ENCODE results near the gene CHRNA10.

CHRNA10 gene

DNA sequence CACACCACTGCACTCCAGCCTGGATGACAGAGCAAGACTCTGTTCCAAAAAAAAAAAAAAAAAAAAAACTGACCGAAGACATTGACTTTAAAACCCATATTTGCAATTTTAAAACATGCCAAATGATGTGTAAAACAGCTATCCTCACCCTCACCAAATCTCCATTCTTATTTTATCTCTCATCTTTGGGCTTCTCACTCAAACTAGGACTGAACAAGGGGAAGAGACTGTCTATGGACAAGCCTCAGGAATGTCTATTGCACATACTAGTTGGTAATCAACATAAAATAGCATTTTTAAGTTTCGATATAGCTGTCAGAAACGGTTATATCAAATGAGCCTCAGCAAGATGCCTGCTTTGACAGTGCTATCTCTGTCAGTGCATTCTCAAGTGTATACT lies 7.9 kb upstream of the CHRNA10 start:
- no peak overlapping the region for H3K4me3 ChIP-seq (ENCODE audit: low read depth, low read length)
- DNase-seq (ENCODE audit: low read depth), result no peak
- TF ChIP-seq, protein P1, sequence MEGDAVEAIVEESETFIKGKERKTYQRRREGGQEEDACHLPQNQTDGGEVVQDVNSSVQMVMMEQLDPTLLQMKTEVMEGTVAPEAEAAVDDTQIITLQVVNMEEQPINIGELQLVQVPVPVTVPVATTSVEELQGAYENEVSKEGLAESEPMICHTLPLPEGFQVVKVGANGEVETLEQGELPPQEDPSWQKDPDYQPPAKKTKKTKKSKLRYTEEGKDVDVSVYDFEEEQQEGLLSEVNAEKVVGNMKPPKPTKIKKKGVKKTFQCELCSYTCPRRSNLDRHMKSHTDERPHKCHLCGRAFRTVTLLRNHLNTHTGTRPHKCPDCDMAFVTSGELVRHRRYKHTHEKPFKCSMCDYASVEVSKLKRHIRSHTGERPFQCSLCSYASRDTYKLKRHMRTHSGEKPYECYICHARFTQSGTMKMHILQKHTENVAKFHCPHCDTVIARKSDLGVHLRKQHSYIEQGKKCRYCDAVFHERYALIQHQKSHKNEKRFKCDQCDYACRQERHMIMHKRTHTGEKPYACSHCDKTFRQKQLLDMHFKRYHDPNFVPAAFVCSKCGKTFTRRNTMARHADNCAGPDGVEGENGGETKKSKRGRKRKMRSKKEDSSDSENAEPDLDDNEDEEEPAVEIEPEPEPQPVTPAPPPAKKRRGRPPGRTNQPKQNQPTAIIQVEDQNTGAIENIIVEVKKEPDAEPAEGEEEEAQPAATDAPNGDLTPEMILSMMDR (IDR thresholded peaks at IDR 0.05; ENCODE audit: insufficient read depth, low read depth, low read length, missing control alignments), result no peak

DNA sequence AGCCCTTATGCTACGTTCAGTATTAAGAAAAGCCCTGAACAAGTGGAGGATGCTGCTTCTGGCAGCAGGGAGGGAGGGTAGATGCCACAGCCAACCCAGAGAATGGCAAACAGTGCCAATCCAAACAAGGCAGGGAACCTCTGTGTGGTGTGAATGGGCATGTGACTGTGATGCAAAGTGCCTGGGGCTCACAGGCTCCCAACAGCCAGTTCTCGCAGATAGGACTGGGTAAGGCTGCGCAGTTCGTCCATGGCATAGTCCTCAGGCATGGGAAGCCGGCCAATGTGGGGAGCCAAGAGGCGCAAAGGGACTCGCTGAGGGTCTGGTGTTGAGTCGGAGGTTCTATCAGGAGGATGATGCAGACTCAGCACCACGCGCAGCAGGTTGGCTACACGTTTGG lies 4.8 kb upstream of the CHRNA10 start:
- no peak for DNase-seq (ENCODE audit: low read depth)
- no peak overlapping the region for H3K4me3 ChIP-seq (ENCODE audit: low read depth, low read length)
- TF ChIP-seq, protein P1 (IDR thresholded peaks at IDR 0.05; ENCODE audit: insufficient read depth, low read depth, low read length, missing control alignments), result no peak

DNA sequence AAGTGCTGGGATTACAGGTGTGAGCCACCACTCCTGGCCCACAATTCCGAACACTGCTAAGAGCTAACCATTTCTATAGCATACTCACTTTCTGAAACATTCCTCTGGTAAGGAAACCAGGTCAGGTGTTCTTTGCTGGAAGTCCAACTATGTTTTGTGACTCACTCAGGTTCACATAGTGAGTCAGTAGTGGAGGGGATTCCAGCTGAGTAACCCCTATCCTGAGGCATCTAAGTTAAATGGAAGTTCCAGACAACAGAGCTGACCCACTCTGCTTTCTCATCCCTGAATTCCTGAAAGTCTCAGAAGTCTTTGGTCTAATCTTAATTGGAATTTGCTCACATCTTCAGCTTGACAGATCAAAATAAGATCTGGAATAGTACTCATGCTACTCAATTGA lies 3.0 kb upstream of the CHRNA10 start:
- TF ChIP-seq, protein P1 (IDR thresholded peaks at IDR 0.05; ENCODE audit: insufficient read depth, low read depth, low read length, missing control alignments), result no peak
- no peak for DNase-seq (ENCODE audit: low read depth)
- no peak overlapping the region for H3K4me3 ChIP-seq (ENCODE audit: low read depth, low read length)

DNA sequence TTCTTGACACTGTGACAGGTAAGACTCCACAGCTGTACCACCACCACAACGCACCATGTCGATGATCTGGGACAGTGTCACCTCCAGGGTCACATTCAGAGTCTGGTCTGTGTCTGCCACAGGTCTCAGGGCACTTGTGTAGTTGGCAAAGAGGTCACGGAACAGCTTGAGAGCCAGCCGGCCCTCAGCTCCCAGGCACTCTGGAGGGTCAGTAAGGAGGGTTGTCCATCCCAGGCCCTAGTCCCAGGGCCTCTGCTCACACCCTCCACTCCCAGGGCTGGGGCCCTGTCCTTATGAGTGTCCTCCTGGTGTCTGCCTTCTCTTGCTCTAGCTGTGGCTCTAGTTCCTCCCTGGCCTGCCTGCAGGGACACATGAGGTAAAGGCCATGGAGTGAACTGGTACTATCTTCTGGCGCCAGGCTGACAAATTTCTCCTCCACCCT lies 1.4 kb downstream of the CHRNA10 start:
- TF ChIP-seq, protein P1 (IDR thresholded peaks at IDR 0.05; ENCODE audit: insufficient read depth, low read depth, low read length, missing control alignments), result no peak
- DNase-seq (ENCODE audit: low read depth), result no peak
- no peak overlapping the region for H3K4me3 ChIP-seq (ENCODE audit: low read depth, low read length)

DNA sequence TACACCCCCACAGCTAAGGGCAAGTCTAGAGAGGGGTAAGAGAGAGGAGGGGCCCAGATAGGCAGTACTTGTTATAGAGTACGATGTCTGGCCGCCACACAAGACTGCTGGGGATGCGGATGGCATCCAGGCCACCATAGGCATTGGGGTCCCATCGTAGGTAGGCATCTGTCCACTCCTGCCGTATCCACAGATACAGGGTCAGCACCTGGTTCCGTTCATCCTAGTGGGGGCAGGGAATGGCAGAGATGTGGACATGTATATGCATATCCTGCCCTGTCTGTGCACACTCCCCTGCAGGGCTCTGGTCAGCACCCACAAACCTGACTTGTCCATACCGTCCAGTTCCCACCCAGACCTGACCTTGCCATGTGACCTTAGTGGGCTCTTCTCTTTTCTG lies 2.1 kb downstream of the CHRNA10 start:
- TF ChIP-seq, protein P1 (IDR thresholded peaks at IDR 0.05; ENCODE audit: insufficient read depth, low read depth, low read length, missing control alignments), result no peak
- no peak for DNase-seq (ENCODE audit: low read depth)
- no peak overlapping the region for H3K4me3 ChIP-seq (ENCODE audit: low read depth, low read length)

DNA sequence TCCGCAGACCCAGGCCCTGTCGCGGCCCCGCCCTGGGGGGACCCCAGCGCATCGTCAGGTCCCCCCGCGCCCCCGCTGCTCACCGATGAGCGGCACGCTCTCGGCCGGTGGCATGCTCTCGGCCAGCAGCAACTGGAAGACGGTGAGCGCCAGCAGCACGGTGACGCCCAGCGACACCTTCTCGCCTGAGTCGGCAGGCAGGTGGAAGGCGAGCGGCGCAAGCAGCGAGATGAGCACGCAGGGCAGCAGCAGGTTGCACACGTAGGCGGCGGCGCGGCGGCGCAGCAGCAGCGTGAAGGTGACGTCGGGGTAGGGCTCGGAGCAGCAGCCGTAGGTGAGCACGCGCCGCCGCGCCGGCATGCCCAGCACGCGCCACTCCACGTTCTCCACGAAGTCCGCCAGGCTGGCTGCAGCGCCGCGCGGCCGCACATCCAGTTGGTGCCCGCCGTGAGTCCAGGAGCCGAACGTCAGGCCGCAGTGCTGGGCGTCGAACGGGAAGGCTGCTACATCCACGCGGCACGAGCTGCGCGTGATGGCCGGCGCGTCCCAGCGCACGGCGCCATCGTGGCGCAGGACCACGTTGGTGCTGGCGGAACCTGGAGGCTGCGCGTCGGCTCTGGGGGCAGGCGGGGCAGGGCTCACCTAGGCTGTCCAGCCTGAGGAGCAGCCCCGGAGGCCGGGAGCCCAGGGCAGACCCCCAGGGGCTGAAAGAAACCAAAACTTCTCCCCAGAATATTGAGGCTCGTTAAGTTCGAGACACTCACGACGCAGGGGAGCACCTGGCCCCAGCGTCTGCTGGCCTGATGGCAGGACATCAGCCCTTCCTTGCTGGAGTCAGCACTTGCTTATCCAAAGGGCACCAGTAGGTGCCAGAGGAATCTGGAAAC lies 3.8 kb downstream of the CHRNA10 start:
- H3K4me3 ChIP-seq (ENCODE audit: low read depth, low read length), result no peak overlapping the region
- TF ChIP-seq, protein P1 (IDR thresholded peaks at IDR 0.05; ENCODE audit: insufficient read depth, low read depth, low read length, missing control alignments), result no peak

More for the DNA sequence above, 3.8 kb downstream of the CHRNA10 start:
- no peak for DNase-seq (ENCODE audit: low read depth)
